Astrocyte of the cerebellum (primary cell): ENCODE data around the gene SMURF2.

Source experiments
- DNase-seq: peaks from one replicate; pipeline ENCODE4 v3.0.0-alpha.2; 2011; ENCODE audit warnings: low read depth
- H3K4me3 ChIP-seq: 2 replicates; pipeline ENCODE4 v1.5.1; 2011; ENCODE audit warnings: mild to moderate bottlenecking, low read depth, low read length, moderate library complexity
- CTCF ChIP-seq: IDR thresholded peaks from 2 replicates; pipeline ENCODE4 v1.5.1; 2012; ENCODE audit warnings: low read length, low read depth, moderate library complexity, mild to moderate bottlenecking; ENCODE audit errors: missing control alignments
- in situ Hi-C: cut with HindIII; loops from 2 replicates; pipeline ENCODE4 v1.10.0; 2017; ENCODE audit warnings: low sequenced_read_pairs

Gene SMURF2

DNA sequence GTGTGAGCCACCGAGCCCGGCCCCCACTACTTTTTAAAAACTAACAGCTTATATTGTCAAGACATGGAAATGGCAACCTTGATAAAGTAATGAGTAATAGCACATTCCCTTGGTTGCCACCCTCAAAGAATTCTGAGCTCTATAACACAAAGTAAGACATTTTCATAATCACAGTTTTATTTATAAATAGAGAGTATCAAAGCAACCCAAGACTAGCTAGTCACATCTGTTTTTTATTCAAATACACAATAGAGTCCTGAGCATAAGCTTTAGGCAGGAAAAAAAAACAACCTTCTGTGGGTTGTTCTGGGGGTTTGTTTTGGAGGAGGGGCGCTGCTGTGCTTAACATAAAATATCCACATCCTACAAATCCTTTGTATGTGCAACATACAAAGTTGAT is 86.7 kb downstream of the SMURF2 start:
- TF ChIP-seq CTCF, result no peak
- DNase-seq, result no peak
- in situ Hi-C loops, result no loop called here
- no peak overlapping the region for H3K4me3 ChIP-seq

DNA sequence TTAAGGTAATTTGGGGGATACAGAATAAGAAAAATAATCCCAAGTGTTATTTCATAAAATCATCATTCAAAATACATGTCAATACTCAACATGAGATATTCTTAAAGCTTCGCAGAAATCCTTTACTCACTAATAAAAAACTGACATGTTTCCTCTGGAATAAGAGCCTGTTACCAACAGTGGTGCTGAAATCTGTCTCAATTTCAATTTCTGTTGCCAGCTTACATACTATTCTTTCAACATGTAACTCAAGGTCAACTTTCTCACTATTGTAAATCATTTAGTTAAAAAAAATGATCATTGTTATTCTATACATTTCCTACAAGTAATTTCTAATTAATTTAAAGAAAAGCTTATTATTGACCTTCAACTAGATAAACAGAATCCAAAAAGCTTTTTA is 87.5 kb downstream of the SMURF2 start:
- no peak for DNase-seq
- in situ Hi-C loops, result no loop called here
- H3K4me3 ChIP-seq, result no peak overlapping the region
- no peak for TF ChIP-seq CTCF

DNA sequence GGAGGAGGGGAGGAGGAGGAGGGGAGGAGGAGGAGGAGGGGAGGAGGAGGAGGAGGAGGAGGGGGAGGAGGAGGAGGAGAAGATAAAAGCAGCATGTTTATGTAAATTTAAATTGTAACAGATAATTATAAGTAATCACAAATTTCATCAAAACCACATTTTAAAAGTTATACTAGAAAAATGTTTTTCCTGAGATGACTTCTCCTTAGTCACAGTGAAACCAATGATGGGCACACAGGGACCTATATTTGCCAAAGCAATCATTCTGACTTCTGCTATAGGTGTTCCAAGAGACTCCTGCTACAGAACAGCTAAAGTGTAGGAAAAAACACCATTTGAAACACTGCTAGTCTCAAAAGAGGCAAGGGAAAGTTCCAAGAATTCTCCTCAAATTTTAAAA is 88.9 kb downstream of the SMURF2 start:
- no peak overlapping the region for H3K4me3 ChIP-seq
- no peak for DNase-seq
- no peak for TF ChIP-seq CTCF
- in situ Hi-C loops, result no loop called here

DNA sequence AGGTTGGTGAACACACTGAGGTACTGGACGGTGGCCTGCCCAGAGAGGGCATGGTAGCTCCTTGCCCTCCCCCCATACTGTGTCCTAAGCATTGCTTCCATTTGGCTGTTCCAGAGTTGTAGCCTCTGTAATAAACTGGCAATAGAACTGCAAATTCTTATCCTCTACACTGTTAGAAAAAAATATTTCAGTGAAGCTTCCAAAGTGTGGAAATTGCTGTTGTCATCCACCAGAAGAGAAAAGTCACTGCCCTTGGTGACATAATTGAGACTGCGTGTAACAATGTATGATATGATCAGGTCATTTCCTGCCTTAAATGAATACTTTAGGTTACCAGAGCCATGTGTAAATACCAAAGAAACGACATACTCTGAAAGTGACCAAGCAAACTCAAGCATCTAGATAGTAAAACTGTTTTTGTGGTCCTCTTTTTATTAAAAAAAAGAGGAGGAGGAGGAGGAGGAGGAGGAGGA is 89.4 kb downstream of the SMURF2 start:
- in situ Hi-C loops, result no loop called here
- H3K4me3 ChIP-seq, result no peak overlapping the region
- no peak for DNase-seq
- TF ChIP-seq CTCF, result no peak

- H3K4me3 ChIP-seq, result no peak overlapping the region
- TF ChIP-seq CTCF, result no peak
- in situ Hi-C loops, result no loop called here
- DNase-seq, result no peak
Observed at GRCh38 chr17:64571746-64572145, 90.4 kb downstream of the SMURF2 start.

DNA sequence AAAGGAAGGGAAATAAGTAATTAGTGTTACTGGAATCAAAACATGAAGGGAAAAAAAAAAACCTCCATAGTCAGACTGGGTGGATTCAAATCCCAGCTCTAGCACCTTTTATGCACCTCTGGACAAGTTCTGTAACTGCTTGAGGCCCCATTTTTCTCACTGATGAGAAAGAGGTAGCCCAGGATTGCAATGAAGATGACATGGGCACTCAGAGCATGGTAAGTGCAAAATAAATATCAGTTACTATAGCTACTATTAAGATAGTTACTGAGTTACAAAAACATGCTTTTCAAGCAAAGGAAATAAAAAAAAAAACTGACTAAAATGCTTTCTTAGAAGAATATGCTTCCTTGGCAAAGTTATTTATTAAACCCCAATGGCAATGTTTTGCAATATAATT is 96.5 kb downstream of the SMURF2 start:
- no peak for TF ChIP-seq CTCF
- in situ Hi-C loops, result loop anchor here (5.0 kb wide), 1 partner anchor 43 kb away; no protein-coding TSS in a partner anchor
- DNase-seq, result no peak
- no peak overlapping the region for H3K4me3 ChIP-seq

GRCh38 chr17:64564098-64564497 is 98.0 kb downstream of the SMURF2 start:
- no peak for TF ChIP-seq CTCF
- in situ Hi-C loops, result no loop called here
- no peak overlapping the region for H3K4me3 ChIP-seq

More at GRCh38 chr17:64564098-64564497, 98.0 kb downstream of the SMURF2 start:
- no peak for DNase-seq
